Endothelial cell of umbilical vein (primary cell): Measurements from ENCODE around the gene PIMREG. TPM values are rescaled to one million over a fixed set of nuclear protein-coding genes. Genes with fewer than 3 reads are reported as not detected.
A peak's percentile ranks its signal among the peaks of the same experiment; 100 is the strongest.

Experiments
- BruUV-seq: library from RNA; stranded (reverse); fragments of 400-500 nt; replicated peaks from 2 replicates; lab custom pipeline; 2021; lab: Mats Ljungman, UMichigan
- CTCF ChIA-PET: fragments of 300-600, 350-600 bp; sonication (Branson Sonifier 250); formaldehyde crosslinking; loops from one replicate; lab custom pipeline; 2021; ENCODE audit warnings: antibody characterized with exemption, inconsistent platforms; lab: Charles Lee
- POLR2A ChIA-PET: fragments of 300-600, 350-600 bp; sonication (Branson Sonifier 250); formaldehyde crosslinking; loops from one replicate; lab custom pipeline; 2021; ENCODE audit warnings: antibody characterized with exemption, inconsistent platforms; lab: Charles Lee
- DNase-seq: peaks from one replicate; pipeline ENCODE4 v3.0.0-alpha.2; 2011; ENCODE audit warnings: low read depth, low spot score
- FAIRE-seq: peaks from 2 replicates; lab custom pipeline; 2011; peaks lifted over from hg19 to GRCh38; lab: Jason Lieb, UNC
- H2AFZ ChIP-seq: 2 replicates; pipeline ENCODE4 v1.6.0; 2012; ENCODE audit warnings: low read depth, low read length, control low read depth, inconsistent platforms
- H3K27ac ChIP-seq: 2 replicates; pipeline ENCODE4 v1.5.1; 2011; ENCODE audit warnings: low read depth, mild to moderate bottlenecking, control low read depth, low read length, moderate library complexity; ENCODE audit not compliant: insufficient read depth
- H3K27me3 ChIP-seq, 2 experiments: 2 replicates each; pipeline versions ENCODE4 v1.6.0 to v1.6.1; 2011; ENCODE audit warnings: low read length in 2 of 2, mixed read lengths in 1 of 2; ENCODE audit not compliant: control insufficient read depth in 2 of 2, insufficient read depth in 2 of 2
- H3K36me3 ChIP-seq, 2 experiments: 2 replicates in 1 of 2; 3 replicates in 1 of 2; pipeline ENCODE4 v1.5.1; 2011; ENCODE audit warnings: low read length in 2 of 2, mild to moderate bottlenecking in 1 of 2, moderate library complexity in 1 of 2; ENCODE audit not compliant: control insufficient read depth in 2 of 2, insufficient read depth in 2 of 2; ENCODE audit errors: extremely low read depth in 1 of 2
- H3K4me1 ChIP-seq: 3 replicates; pipeline ENCODE4 v1.5.1; 2011; ENCODE audit warnings: mild to moderate bottlenecking, low read length; ENCODE audit not compliant: control insufficient read depth, insufficient read depth; ENCODE audit errors: extremely low read depth
- H3K4me2 ChIP-seq: 2 replicates; pipeline ENCODE4 v1.6.1; 2011; ENCODE audit warnings: low read length, control low read depth, mixed read lengths; ENCODE audit not compliant: insufficient read depth
- H3K4me3 ChIP-seq, 3 experiments: fragments of 200-600 bp in 1 of 3; sonication (generic), shearing (Covaris generic) in 1 of 3; replicated peaks in 1 of 3; 2 replicates each; pipeline ENCODE4 v1.5.1; 2011 to 2016; ENCODE audit warnings: control low read depth in 3 of 3, low read length in 3 of 3, mild to moderate bottlenecking in 2 of 3, inconsistent platforms in 1 of 3, low read depth in 1 of 3, moderate library complexity in 1 of 3; ENCODE audit not compliant: insufficient read depth in 1 of 3
- H3K79me2 ChIP-seq: 2 replicates; pipeline ENCODE4 v1.6.0; 2012; ENCODE audit warnings: low read length, inconsistent platforms; ENCODE audit not compliant: control insufficient read depth, insufficient read depth
- H3K9ac ChIP-seq: replicated peaks from 2 replicates; pipeline ENCODE3; 2011; ENCODE audit warnings: low read length, control low read depth; ENCODE audit not compliant: insufficient read depth; ENCODE audit errors: extremely low read depth
- H3K9me1 ChIP-seq: replicated peaks from 3 replicates; pipeline ENCODE4 v1.6.0; 2011; ENCODE audit warnings: mild to moderate bottlenecking, low read length; ENCODE audit not compliant: control insufficient read depth, insufficient read depth; ENCODE audit errors: extremely low read depth
- H3K9me3 ChIP-seq: replicated peaks from 2 replicates; pipeline ENCODE4 v1.5.1; 2012; ENCODE audit warnings: low read length, inconsistent platforms; ENCODE audit not compliant: control insufficient read depth, insufficient read depth
- H4K20me1 ChIP-seq: replicated peaks from 2 replicates; pipeline ENCODE3; 2011; ENCODE audit warnings: mild to moderate bottlenecking, low read length; ENCODE audit not compliant: control insufficient read depth, insufficient read depth; ENCODE audit errors: extremely low read depth
- EZH2 ChIP-seq: IDR thresholded peaks from 2 replicates; pipeline ENCODE4 v1.6.1; 2012; ENCODE audit warnings: borderline replicate concordance, low read depth, mild to moderate bottlenecking, moderate library complexity, low read length, inconsistent platforms; ENCODE audit not compliant: severe bottlenecking
- FOS ChIP-seq: IDR thresholded peaks from 2 replicates; pipeline ENCODE4 v1.6.1; 2011; ENCODE audit warnings: mild to moderate bottlenecking, low read length, moderate library complexity, borderline replicate concordance; ENCODE audit not compliant: insufficient read depth
- GATA2 ChIP-seq: IDR thresholded peaks from 2 replicates; pipeline ENCODE4 v1.7.0; 2011; ENCODE audit warnings: low read depth, mild to moderate bottlenecking, moderate library complexity, mixed read lengths, low read length; ENCODE audit not compliant: insufficient read length, insufficient read depth
- JUN ChIP-seq: IDR thresholded peaks from 2 replicates; pipeline ENCODE4 v1.6.1; 2011; ENCODE audit warnings: borderline replicate concordance, low read depth; ENCODE audit not compliant: insufficient read length, insufficient read depth
- MYC ChIP-seq: IDR thresholded peaks from one replicate; pipeline ENCODE4 v1.6.1; 2011; ENCODE audit warnings: mild to moderate bottlenecking, low read depth, low read length
- POLR2A ChIP-seq: IDR thresholded peaks from 2 replicates; pipeline ENCODE4 v1.6.1; 2012; ENCODE audit warnings: low read depth, mild to moderate bottlenecking, control low read depth, low read length
- POLR2AphosphoS5 ChIP-seq: IDR thresholded peaks from 2 replicates; pipeline ENCODE4 v1.6.1; 2012; ENCODE audit warnings: low read depth, mild to moderate bottlenecking, control low read depth, low read length, moderate library complexity; ENCODE audit not compliant: insufficient read depth
- dilution Hi-C: fragments of 300-500 bp; cut with MboI; formaldehyde crosslinking; loops from one replicate; pipeline ENCODE4 v1.15.0; 2019; ENCODE audit warnings: low sequenced_read_pairs; ENCODE audit not compliant: extremely low pct_ligation_motif_present
- intact Hi-C: fragments of 100-400 bp; cut with micrococcal nuclease; formaldehyde crosslinking; loops from one replicate; pipeline ENCODE4 v1.10.0; 2022
- polyA plus RNA-seq, 4 experiments: library from polyadenylated mRNA; depleted of rRNA in 3 of 4; stranded (reverse) in 3 of 4; unstranded in 1 of 4; fragments of >200 nt; gene quantifications; 2 replicates each; pipeline versions ENCODE4 v1.2.1 to v1.2.3, GENCODE V29; 2011 to 2012; ENCODE audit warnings: missing spikeins in 1 of 4
- total RNA-seq: library from RNA; stranded (reverse); gene quantifications from 2 replicates; pipeline ENCODE4 v1.2.3, GENCODE V29; 2021
- TF ChIP-seq, protein P1 (sequence below): IDR thresholded peaks from 2 replicates; pipeline ENCODE4 v1.6.1; 2011; ENCODE audit not compliant: insufficient read depth, insufficient read length
- TF ChIP-seq, protein P2 (sequence below), 2 donors: IDR thresholded peaks; 1 replicate in 1 of 2; 2 replicates in 1 of 2; pipeline ENCODE4 v1.5.1; 2011; ENCODE audit warnings: low read length in 2 of 2, mild to moderate bottlenecking in 2 of 2, moderate library complexity in 2 of 2, control low read depth in 1 of 2, inconsistent platforms in 1 of 2, low read depth in 1 of 2; ENCODE audit not compliant: insufficient read depth in 1 of 2; ENCODE audit errors: extremely low read depth in 1 of 2

Gene PIMREG
- total and polyA plus RNA-seq, 2 donors (not counting 3 experiments of a cell fraction or from before 2014, with no cell fraction given), result 26.3 to 37.7 TPM

GRCh38 chr17:6450926-6451832, 6.9 kb downstream of the PIMREG start:
- intact Hi-C loops, result no loop called here

More at GRCh38 chr17:6450926-6451832, 6.9 kb downstream of the PIMREG start:
- no peak overlapping the region for H3K27ac ChIP-seq
- H3K27me3 ChIP-seq, result peaks cover 0 to 3% of the 10 kb centered on the region in 2 experiments
- dilution Hi-C loops, result no loop called here
- BruUV-seq, result no TSS peak
- no peak overlapping the region for H3K9ac ChIP-seq
- H3K79me2 ChIP-seq, result no peaks in the 10 kb centered on the region
- peaks cover 12% of the 10 kb centered on the region for H3K4me1 ChIP-seq
- FAIRE-seq, result peak; percentile 62
- H3K4me3 ChIP-seq, result no peak overlapping the region
- DNase-seq, result no peak
- H2AFZ ChIP-seq, result no peak overlapping the region
- TF ChIP-seq, protein P1, sequence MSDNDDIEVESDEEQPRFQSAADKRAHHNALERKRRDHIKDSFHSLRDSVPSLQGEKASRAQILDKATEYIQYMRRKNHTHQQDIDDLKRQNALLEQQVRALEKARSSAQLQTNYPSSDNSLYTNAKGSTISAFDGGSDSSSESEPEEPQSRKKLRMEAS, result no peak
- TF ChIP-seq POLR2A, result no peak
- no peak for TF ChIP-seq EZH2
- no peak for TF ChIP-seq POLR2AphosphoS5
- TF ChIP-seq JUN, result no peak
- TF ChIP-seq, protein P2, sequence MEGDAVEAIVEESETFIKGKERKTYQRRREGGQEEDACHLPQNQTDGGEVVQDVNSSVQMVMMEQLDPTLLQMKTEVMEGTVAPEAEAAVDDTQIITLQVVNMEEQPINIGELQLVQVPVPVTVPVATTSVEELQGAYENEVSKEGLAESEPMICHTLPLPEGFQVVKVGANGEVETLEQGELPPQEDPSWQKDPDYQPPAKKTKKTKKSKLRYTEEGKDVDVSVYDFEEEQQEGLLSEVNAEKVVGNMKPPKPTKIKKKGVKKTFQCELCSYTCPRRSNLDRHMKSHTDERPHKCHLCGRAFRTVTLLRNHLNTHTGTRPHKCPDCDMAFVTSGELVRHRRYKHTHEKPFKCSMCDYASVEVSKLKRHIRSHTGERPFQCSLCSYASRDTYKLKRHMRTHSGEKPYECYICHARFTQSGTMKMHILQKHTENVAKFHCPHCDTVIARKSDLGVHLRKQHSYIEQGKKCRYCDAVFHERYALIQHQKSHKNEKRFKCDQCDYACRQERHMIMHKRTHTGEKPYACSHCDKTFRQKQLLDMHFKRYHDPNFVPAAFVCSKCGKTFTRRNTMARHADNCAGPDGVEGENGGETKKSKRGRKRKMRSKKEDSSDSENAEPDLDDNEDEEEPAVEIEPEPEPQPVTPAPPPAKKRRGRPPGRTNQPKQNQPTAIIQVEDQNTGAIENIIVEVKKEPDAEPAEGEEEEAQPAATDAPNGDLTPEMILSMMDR (IDR thresholded peaks at IDR 0.05; ENCODE audit: extremely low read depth in 1 of 2, insufficient read depth in 1 of 2, low read depth in 1 of 2, low read length in 2 of 2), result no peak
- no peak for TF ChIP-seq GATA2
- TF ChIP-seq FOS, result no peak
- TF ChIP-seq MYC, result no peak
- H4K20me1 ChIP-seq, result no peaks in the 10 kb centered on the region
- ChIA-PET POLR2A (no interaction called here), CTCF (interaction anchor here (2.0 kb wide), 1 partner anchor 15 kb away, joined by 5 read pairs; no protein-coding TSS in a partner anchor)
- peak overlapping the region; percentile 44 for H3K4me2 ChIP-seq
- H3K36me3 ChIP-seq, result no peaks in the 10 kb centered on the region
- H3K9me1 ChIP-seq, result no peaks in the 10 kb centered on the region
- no peaks in the 10 kb centered on the region for H3K9me3 ChIP-seq
